Astrocyte (in vitro differentiated cells and primary cell): ENCODE measurements around the gene CDKAL1. TPM values are rescaled to one million over a fixed set of nuclear protein-coding genes. Genes with fewer than 3 reads are reported as not detected.

Source experiments
- DNase-seq: peaks from one replicate; pipeline ENCODE4 v3.0.0-alpha.2; 2010; ENCODE audit warnings: low read depth
- FAIRE-seq: peaks from 2 replicates; lab custom pipeline; 2011; peaks lifted over from hg19 to GRCh38; lab: Jason Lieb, UNC
- H2AFZ ChIP-seq: 2 replicates; pipeline ENCODE4 v1.6.0; 2012; ENCODE audit warnings: low read depth, low read length, inconsistent platforms
- H3K27ac ChIP-seq: 2 replicates; pipeline ENCODE4 v1.5.1; 2011; ENCODE audit warnings: low read depth, low read length, inconsistent platforms
- H3K27me3 ChIP-seq: 2 replicates; pipeline ENCODE4 v1.6.0; 2011; ENCODE audit warnings: low read length, inconsistent platforms; ENCODE audit not compliant: insufficient read depth
- H3K36me3 ChIP-seq: 2 replicates; pipeline ENCODE4 v1.5.1; 2011; ENCODE audit warnings: low read length, inconsistent platforms; ENCODE audit not compliant: insufficient read depth
- H3K4me1 ChIP-seq: 2 replicates; pipeline ENCODE4 v1.5.1; 2011; ENCODE audit warnings: low read length, inconsistent platforms; ENCODE audit not compliant: insufficient read depth
- H3K4me2 ChIP-seq: 2 replicates; pipeline ENCODE4 v1.6.0; 2012; ENCODE audit warnings: low read length, inconsistent platforms
- H3K4me3 ChIP-seq: 2 replicates; pipeline ENCODE4 v1.5.1; 2011; ENCODE audit warnings: low read depth, mild to moderate bottlenecking, low read length, inconsistent platforms; ENCODE audit not compliant: insufficient read depth
- H3K79me2 ChIP-seq: 2 replicates; pipeline ENCODE4 v1.6.0; 2012; ENCODE audit warnings: mild to moderate bottlenecking, low read length, inconsistent platforms; ENCODE audit not compliant: insufficient read depth
- H3K9ac ChIP-seq: 2 replicates; pipeline ENCODE4 v1.6.0; 2012; ENCODE audit warnings: mild to moderate bottlenecking, low read length, inconsistent platforms
- H3K9me3 ChIP-seq: 2 replicates; pipeline ENCODE4 v1.5.1; 2012; ENCODE audit warnings: low read depth, mild to moderate bottlenecking, low read length, inconsistent platforms; ENCODE audit not compliant: insufficient read depth
- H4K20me1 ChIP-seq: 2 replicates; pipeline ENCODE4 v1.6.0; 2012; ENCODE audit warnings: low read length, inconsistent platforms; ENCODE audit not compliant: insufficient read depth
- H3K27ac Mint-ChIP-seq: one replicate; pipeline ENCODE4 v1.8.0; 2021; ENCODE audit warnings: mild to moderate bottlenecking, mixed read lengths; ENCODE audit not compliant: unreplicated experiment
- H3K27me3 Mint-ChIP-seq: one replicate; pipeline ENCODE4 v1.8.0; 2021; ENCODE audit warnings: low read depth, mixed read lengths; ENCODE audit not compliant: unreplicated experiment
- H3K36me3 Mint-ChIP-seq: one replicate; pipeline ENCODE4 v1.8.0; 2021; ENCODE audit warnings: low read depth, mixed read lengths; ENCODE audit not compliant: unreplicated experiment
- H3K4me1 Mint-ChIP-seq: one replicate; pipeline ENCODE4 v1.8.0; 2021; ENCODE audit warnings: low read depth, mixed read lengths; ENCODE audit not compliant: unreplicated experiment
- H3K4me3 Mint-ChIP-seq: one replicate; pipeline ENCODE4 v1.8.0; 2021; ENCODE audit warnings: mild to moderate bottlenecking, moderate library complexity, mixed read lengths; ENCODE audit not compliant: unreplicated experiment
- H3K9me3 Mint-ChIP-seq: one replicate; pipeline ENCODE4 v1.8.0; 2021; ENCODE audit warnings: mild to moderate bottlenecking, mixed read lengths; ENCODE audit not compliant: unreplicated experiment
- CTCF ChIP-seq: IDR thresholded peaks from 2 replicates; pipeline ENCODE4 v1.5.1; 2011; ENCODE audit warnings: low read depth, mild to moderate bottlenecking, inconsistent platforms, low read length, moderate library complexity; ENCODE audit not compliant: insufficient read depth
- EZH2 ChIP-seq: IDR thresholded peaks from 2 replicates; pipeline ENCODE4 v1.6.1; 2012; ENCODE audit warnings: mild to moderate bottlenecking, low read length, inconsistent platforms; ENCODE audit not compliant: insufficient read depth
- total RNA-seq: library from RNA; stranded (reverse); gene quantifications from 2 replicates; pipeline ENCODE4 v1.2.1, GENCODE V29; 2021

CDKAL1 gene
- total RNA-seq, 1 donor from 2014 or later: 13.7 TPM

GRCh38 chr6:20665290-20665689 is 131.0 kb downstream of the CDKAL1 start:
- no peak overlapping the region for H2AFZ ChIP-seq
- no peak overlapping the region for H3K4me3 Mint-ChIP-seq
- FAIRE-seq (no peak), DNase-seq (no peak)
- H3K4me2 ChIP-seq: no peak overlapping the region
- H3K27me3 Mint-ChIP-seq: no peaks in the 10 kb centered on the region
- peaks cover 2% of the 10 kb centered on the region for H3K9me3 Mint-ChIP-seq
- H4K20me1 ChIP-seq: no peaks in the 10 kb centered on the region
- H3K4me1 ChIP-seq: no peaks in the 10 kb centered on the region
- H3K9me3 ChIP-seq: no peaks in the 10 kb centered on the region
- no peaks in the 10 kb centered on the region for H3K27me3 ChIP-seq
- no peak overlapping the region for H3K9ac ChIP-seq
- H3K4me3 ChIP-seq: no peak overlapping the region
- no peak overlapping the region for H3K27ac ChIP-seq
- H3K36me3 Mint-ChIP-seq: no peaks in the 10 kb centered on the region
- H3K79me2 ChIP-seq: no peaks in the 10 kb centered on the region
- TF ChIP-seq CTCF: no peak
- TF ChIP-seq EZH2: no peak
- no peaks in the 10 kb centered on the region for H3K36me3 ChIP-seq
- no peak overlapping the region for H3K27ac Mint-ChIP-seq
- H3K4me1 Mint-ChIP-seq: peaks cover 5% of the 10 kb centered on the region

GRCh38 chr6:20669571-20670314 is 135.5 kb downstream of the CDKAL1 start:
- no peaks in the 10 kb centered on the region for H3K9me3 ChIP-seq
- Mint-ChIP-seq H3K36me3 (no peaks in the 10 kb centered on the region), H3K27me3 (no peaks in the 10 kb centered on the region), H3K4me1 (peaks cover 4% of the 10 kb centered on the region), H3K4me3 (no peak overlapping the region), H3K9me3 (no peaks in the 10 kb centered on the region), H3K27ac (no peak overlapping the region)
- no peaks in the 10 kb centered on the region for H3K27me3 ChIP-seq
- no peak overlapping the region for H3K4me2 ChIP-seq
- H3K9ac ChIP-seq: no peak overlapping the region
- TF ChIP-seq CTCF (no peak), EZH2 (no peak)
- H4K20me1 ChIP-seq: no peaks in the 10 kb centered on the region
- H3K36me3 ChIP-seq: no peaks in the 10 kb centered on the region
- FAIRE-seq (no peak), DNase-seq (no peak)
- H3K27ac ChIP-seq: no peak overlapping the region
- no peak overlapping the region for H2AFZ ChIP-seq
- no peak overlapping the region for H3K4me3 ChIP-seq
- no peaks in the 10 kb centered on the region for H3K4me1 ChIP-seq
- H3K79me2 ChIP-seq: no peaks in the 10 kb centered on the region

- no peak overlapping the region for H2AFZ ChIP-seq
- no peak overlapping the region for H3K9ac ChIP-seq
- H3K9me3 Mint-ChIP-seq: no peaks in the 10 kb centered on the region
- no peak overlapping the region for H3K27ac Mint-ChIP-seq
- no peaks in the 10 kb centered on the region for H3K36me3 ChIP-seq
- H3K4me2 ChIP-seq: no peak overlapping the region
- no peak overlapping the region for H3K4me3 Mint-ChIP-seq
- H3K27me3 Mint-ChIP-seq: no peaks in the 10 kb centered on the region
- H3K27me3 ChIP-seq: no peaks in the 10 kb centered on the region
- FAIRE-seq (no peak), DNase-seq (no peak)
- no peaks in the 10 kb centered on the region for H3K9me3 ChIP-seq
- no peaks in the 10 kb centered on the region for H3K36me3 Mint-ChIP-seq
- H3K4me3 ChIP-seq: no peak overlapping the region
- H3K4me1 Mint-ChIP-seq: peaks cover 4% of the 10 kb centered on the region
- H3K79me2 ChIP-seq: no peaks in the 10 kb centered on the region
- H3K4me1 ChIP-seq: no peaks in the 10 kb centered on the region
- TF ChIP-seq EZH2: no peak
- no peak for TF ChIP-seq CTCF
- no peaks in the 10 kb centered on the region for H4K20me1 ChIP-seq
- no peak overlapping the region for H3K27ac ChIP-seq
These were observed 136.5 kb downstream of the CDKAL1 start for GRCh38 chr6:20670750-20671149.
